IPS-11a (cell line): ENCODE results near the gene BANF1.

ENCODE experiments used
- H3K4me3 ChIP-seq: one replicate; pipeline ENCODE4 v1.5.1; 2013; ENCODE audit warnings: low read depth, low read length, control low read depth

Gene BANF1, protein sequence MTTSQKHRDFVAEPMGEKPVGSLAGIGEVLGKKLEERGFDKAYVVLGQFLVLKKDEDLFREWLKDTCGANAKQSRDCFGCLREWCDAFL

DNA sequence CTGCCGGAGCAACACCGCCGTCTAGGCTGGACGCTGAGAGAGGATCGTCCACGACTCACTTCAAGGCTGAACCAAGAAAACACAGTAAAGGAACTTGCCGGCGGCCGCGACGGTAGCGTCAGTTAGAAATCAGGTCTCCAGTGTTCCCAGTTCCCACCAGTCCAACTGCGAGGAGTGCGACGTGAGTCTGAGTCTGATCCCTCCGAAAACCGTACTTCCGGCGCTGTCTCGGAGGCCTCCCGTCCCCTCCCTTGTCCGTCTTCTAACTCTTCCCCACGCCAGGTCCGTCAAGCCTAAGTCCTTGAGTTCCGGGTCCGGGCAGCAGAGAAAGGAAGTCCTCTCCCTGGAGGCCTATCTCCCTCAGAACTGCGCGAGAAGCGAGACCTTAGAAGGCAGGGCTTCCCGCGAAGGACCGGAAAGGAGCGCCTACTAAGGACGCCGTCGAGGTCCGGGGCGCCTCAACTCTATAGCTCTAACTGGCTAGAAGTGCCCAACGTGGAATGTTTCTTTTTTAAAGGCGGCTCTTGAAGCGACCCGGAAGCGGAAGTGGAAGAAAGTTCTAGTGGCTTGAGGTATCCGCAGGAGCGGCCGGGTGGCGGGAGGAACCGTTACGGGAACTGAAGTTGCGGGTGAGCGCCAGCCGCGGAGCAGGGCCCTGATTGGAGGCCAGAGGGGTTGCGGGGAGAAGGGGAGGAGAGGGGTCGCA is at the start of gene BANF1, which contains the start of gene EIF1AD:
Gene BANF1 (plus strand): TSS at position 562 of the 706 bp plus-strand sequence. CDS start 748 bp downstream, outside the sequence.
Gene EIF1AD (minus strand): TSS at position 216 of the 706 bp plus-strand sequence. CDS start 1,768 bp downstream, outside the sequence.
- peak within 1 kb of the TSS; percentile 99 for H3K4me3 ChIP-seq

DNA sequence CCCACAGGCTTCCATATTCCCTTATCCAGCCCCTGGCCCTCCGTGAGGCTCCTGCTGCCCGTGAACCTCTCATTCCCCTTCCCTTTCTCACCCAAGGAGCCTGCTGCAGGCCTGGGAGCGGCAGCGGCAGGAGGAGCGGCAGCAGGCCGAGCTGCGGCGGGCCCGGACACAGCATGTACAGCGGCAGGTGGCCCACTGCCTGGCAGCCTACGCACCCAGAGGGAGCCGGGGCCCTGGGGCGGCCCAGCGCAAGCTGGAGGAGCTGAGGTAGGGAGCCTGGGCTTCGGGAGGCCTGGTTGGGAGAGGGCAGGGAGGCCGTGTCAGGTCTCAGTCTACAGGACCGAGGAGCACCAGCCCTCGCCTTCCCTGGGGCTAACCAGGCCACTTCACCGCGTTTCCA is 48.8 kb upstream of the BANF1 start:
- H3K4me3 ChIP-seq, result no peak overlapping the region

DNA sequence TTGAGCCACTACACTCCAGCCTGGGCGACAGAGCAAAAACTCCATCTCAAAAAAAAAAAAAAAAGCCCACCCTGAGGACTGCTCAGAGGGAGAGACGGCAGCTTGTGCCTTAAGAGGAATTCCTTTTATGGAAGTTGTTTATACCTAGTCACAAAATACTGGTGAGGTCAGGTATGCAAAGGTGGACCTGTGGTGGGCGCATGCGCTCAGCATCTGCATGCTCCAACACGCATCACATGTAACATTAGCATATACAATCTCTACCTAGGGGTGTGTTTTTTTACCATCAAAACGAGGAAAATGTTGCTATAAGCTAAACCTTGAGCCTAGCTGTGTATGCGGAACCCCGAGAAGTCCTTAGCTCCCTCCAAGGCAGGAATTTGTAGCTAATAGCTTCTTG is 47.5 kb upstream of the BANF1 start:
- H3K4me3 ChIP-seq, result no peak overlapping the region

DNA sequence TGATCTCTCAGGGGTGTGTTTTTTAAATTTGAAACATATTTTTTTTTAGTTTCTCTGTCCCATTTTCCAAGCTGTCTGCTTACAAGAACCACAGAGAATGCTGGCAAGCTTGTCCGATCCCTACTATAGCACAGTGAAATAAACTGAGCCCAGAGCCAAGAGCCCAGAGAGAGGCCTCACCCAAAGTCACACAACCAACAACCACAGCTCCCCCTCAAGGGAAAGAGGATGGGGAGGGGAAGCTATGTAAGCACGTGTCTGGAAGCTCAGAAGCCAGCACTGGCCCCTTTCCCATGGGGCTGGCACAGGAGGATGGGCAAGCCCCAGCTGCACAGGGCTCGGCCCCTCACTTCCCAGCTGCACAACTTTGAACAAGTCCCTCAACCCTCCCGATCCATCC is 44.0 kb upstream of the BANF1 start:
- no peak overlapping the region for H3K4me3 ChIP-seq

DNA sequence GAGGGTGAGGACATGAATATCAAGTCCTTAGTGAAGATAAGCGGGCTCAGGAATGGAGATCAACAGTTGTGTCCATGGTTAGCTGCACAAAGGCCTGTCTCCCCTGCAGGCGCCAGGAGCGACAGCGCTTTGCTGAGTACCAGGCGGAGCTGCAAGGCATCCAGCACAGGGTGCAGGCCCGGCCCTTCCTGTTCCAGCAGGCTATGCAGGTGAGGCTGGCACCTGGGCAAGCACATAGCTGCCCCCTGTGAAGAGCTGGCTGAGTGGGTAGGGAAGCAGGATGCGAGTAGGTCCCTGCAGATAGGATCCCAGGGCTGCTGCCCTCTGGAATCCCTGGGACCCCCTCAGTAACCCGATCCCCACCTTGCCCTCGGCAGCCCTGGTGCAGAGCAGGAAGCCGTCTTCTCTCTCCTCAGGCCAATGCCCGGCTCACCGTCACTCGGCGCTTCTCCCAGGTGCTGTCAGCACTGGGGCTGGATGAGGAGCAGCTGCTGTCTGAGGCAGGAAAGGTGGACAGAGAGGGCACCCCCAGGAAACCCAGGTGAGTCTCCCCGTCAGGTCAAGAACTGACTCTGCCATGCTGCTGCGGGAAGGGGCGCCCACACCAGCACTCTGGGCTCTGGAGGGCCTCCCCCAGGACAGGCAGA is 43.4 kb upstream of the BANF1 start:
- no peak overlapping the region for H3K4me3 ChIP-seq

DNA sequence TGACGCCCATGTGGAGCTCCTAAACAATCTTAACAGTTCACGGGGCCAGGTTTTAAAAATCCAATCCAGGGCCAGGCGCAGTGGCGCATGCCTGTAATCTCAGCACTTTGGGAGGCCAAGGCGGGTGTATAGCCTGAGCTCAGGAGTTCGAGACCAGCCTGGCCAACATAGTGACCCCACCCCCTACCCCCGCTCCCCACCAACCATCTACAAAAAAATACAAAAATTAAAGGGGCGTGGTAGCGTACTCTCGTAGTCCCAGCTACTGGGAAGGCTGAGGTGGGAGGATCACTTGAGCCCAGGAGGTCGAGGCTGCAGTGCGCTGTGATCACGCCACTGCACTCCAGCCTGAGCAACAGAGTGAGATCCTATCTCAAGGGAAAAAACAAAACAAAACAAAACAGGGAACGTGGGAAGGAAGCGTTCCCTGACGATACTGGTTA is 41.5 kb upstream of the BANF1 start:
- peak overlapping the region; percentile 87 for H3K4me3 ChIP-seq

DNA sequence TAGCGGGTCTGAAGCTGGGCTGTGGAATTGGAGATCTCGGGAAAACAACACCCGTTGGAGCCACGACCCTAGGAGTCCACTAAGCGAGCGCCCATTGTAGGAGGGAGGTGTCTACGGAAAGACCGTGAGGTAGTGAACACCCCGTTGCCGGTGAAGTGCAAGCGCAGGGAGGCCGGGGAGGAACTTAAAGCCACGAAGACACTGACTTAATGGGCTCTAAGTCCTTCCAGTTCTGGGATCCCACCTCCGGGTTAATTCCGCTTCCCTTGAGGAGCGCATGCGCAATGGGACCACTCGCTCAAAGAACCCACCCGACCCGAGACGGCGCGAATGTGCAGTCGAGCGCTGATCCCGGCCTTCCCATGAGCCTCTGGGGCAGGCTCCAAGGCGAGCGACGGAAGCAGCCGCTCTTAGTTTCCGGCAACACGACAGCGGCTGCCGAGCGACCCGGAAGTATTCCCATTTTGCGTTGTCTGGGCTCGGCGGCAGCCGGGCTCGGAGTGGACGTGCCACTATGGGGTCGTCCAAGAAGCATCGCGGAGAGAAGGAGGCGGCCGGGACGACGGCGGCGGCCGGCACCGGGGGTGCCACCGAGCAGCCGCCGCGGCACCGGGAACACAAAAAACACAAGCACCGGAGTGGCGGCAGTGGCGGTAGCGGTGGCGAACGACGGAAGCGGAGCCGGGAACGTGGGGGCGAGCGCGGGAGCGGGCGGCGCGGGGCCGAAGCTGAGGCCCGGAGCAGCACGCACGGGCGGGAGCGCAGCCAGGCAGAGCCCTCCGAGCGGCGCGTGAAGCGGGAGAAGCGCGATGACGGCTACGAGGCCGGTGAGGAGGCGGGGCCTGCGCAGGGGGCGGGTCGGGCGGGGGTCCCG is 40.8 kb upstream of the BANF1 start, which contains the start of gene SART1:
Gene SART1 (plus strand): TSS at position 468 of the 874 bp plus-strand sequence. CDS start 47 bp downstream, at position 515.
- peak within 1 kb of the TSS; percentile 87 for H3K4me3 ChIP-seq

DNA sequence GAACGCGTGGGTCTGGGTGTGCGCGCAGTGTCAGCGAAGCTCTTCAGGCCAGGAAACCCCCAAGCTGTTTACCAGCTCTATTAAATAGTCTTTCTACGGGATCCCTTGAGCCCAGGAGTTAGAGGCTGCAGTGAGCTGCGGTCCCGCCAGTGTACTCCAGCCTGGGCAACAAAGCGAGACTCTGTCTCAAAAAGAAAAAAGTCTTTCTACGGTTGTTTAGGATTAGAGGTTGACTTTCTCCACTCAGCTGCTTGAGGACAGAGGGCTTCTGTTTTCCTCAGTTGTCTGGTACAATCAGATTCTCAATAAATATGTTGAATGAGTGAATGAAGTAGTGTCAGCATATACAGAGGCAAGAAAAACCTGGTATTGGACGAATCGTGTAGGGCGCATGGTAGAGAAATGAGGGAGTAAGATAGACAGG is 40.1 kb upstream of the BANF1 start:
- peak overlapping the region; percentile 87 for H3K4me3 ChIP-seq

DNA sequence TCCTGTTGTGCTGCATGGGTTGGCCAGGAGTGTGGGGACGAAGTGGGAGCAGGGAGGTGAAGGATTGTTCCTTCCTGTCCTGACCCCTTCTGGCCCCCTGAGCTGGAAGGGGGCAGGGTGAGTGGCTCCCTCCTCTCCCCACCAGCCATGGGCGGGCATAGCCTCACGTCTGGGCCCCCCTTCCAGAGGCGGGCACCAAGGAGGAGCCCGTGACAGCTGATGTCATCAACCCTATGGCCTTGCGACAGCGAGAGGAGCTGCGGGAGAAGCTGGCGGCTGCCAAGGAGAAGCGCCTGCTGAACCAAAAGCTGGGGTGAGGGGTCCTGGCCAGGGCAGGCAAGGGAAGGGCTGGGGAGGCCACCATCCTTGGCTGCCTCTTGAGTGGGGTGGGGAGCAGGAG is 37.4 kb upstream of the BANF1 start:
- no peak overlapping the region for H3K4me3 ChIP-seq

DNA sequence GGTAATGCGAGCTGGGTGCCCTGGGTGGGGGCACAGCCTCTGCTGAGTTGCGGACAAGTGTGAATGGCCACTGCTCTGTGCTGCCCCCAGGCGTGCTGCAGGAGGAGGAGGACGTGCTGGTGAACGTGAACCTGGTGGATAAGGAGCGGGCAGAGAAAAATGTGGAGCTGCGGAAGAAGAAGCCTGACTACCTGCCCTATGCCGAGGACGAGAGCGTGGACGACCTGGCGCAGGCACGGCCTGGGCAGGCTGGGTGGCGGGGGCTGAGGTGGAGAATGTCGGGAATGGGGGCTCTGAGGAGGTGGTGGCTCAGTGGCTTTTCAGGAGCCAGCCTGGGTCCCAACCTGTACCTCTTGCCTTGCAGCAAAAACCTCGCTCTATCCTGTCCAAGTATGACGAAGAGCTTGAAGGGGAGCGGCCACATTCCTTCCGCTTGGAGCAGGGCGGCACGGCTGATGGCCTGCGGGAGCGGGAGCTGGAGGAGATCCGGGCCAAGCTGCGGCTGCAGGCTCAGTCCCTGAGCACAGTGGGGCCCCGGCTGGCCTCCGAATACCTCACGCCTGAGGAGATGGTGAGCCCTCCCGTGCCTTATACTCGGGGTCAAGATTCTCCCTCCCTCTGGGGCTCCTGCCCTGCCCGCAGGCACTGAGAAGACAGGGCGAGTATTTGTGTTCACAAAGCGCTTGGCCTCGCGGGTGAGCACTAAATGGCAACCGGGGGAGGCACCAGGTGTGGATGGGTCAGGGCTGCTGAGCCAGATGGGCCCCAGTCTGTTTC is 36.1 kb upstream of the BANF1 start:
- H3K4me3 ChIP-seq, result no peak overlapping the region

DNA sequence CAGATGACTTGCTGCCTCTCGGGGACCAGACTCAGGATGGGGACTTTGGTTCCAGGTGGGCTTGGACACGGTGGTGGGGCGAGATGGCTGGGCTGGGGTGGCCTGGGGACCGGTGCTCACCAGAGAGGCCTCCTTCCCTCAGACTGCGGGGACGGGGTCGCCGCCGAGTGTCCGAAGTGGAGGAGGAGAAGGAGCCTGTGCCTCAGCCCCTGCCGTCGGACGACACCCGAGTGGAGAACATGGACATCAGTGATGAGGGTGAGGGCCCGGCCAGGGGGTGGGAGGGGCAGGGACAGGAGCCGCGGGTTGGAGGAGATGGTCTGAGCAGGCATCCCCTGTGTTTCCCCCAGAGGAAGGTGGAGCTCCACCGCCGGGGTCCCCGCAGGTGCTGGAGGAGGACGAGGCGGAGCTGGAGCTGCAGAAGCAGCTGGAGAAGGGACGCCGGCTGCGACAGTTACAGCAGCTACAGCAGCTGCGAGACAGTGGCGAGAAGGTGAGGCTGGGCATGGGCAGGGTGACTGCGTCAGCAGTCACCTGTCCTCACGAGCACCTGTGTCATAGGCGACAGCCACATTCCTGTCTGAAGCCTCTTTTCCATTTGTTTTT is 34.9 kb upstream of the BANF1 start:
- H3K4me3 ChIP-seq, result no peak overlapping the region

DNA sequence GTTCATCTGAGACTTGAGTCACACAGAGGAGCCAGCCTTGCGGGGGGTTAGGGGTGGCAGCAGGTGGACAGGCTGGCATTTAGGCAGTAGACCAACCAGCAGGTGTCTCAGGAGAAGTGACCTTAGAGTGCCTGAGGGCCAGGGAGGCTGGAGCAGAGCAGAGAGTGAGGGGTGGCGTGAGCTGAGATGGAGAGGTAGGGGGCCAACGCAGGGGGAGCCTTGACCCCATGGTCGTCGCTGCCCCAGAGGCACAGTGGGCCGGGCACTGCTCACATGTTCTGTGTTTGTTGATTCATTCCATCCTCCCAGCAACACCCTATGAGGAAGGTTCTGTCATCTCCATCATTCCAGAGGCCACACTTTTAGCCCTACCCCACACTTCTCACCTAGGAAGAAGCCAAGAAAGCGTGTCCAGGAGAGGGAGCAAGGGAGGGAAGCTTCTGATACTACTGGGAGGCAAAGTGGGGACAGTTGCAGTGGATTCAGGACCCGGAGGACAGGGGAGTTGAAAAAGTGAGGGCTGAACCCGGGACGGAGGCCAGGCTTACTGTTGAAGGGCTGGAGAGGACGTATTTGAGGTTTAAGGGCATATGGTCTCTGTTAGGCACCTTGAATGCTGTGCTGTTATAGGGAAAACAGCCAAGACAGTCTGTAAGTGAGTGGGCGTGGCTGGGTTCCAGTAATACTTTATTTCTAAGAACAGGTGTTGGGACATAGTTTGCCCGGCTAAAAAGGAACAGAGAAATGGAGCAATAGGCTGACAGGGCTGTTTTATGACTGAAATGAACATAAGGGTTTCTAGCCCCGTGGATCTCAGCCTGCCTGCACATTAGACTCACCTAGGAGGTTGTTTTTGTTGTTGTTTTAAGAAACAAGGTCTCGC is 33.5 kb upstream of the BANF1 start:
- no peak overlapping the region for H3K4me3 ChIP-seq

DNA sequence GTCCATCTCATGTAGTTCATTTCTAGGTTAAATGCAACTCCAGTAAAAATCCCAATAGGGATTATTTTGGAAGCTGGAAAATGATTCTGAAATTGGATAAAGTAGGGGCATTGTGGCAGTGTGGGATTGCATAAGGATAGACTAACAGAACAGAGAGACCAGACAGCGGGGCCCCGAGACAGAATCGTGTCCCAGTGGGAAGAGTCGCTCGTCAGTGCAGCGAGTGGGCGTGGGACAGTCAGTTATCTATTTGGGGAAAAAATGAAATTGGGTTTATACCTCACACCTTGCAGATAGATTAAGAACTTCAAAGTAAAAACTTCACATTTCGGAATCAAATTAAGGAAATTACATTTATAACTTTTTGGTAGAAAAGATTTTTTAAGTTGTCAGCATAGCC is 30.2 kb upstream of the BANF1 start:
- H3K4me3 ChIP-seq, result no peak overlapping the region

DNA sequence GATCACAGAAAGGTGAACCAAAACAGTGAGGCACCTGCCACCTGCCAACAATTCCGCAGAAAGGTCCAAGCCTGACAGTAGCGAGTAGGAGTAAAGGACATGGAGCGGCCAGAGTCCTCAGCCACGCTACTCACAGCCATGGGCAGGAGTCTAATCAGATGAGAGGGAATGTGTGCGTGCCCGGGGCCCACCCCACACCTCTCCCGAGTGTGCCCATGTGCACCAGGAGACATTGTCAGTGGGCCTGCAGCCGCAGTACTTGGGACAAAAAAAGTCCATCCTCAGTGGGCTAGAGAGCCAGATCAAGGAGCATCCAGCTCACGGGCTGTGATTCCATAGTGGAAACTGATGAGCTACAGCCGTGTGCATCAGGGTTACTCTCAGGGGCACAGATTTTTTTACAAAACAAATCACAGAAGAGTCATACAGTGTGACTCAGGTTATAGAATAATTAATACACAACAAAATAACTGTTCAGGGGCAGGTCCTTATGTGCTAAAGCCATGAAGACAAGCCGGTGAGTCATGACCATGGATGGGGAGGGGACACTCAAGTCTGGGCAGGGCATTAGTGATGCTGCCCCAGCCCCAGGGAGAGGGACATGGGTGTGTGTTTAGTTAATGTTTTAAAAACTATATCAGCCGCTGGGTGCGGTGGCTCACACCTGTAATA is 28.7 kb upstream of the BANF1 start:
- no peak overlapping the region for H3K4me3 ChIP-seq

DNA sequence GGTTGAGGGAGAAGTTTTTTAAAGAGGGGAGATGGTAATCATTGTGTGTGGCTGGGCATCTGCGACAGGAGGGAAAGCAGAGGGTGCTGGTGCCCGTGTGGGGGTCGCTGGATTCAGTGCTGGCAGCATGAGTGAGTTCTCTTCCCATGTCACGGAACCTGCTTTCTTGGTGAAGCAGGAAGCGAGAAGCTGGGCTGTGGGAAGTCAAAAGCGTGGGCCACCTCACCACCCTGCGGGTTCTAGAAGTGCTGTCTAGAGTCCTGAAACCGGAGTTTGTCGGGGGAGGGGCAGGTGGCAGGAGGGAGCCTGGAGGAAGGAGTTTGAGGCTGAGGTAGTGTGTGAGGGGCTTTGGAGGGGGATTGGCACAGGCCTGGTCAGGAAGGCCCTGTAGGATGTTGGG is 26.5 kb upstream of the BANF1 start:
- no peak overlapping the region for H3K4me3 ChIP-seq

DNA sequence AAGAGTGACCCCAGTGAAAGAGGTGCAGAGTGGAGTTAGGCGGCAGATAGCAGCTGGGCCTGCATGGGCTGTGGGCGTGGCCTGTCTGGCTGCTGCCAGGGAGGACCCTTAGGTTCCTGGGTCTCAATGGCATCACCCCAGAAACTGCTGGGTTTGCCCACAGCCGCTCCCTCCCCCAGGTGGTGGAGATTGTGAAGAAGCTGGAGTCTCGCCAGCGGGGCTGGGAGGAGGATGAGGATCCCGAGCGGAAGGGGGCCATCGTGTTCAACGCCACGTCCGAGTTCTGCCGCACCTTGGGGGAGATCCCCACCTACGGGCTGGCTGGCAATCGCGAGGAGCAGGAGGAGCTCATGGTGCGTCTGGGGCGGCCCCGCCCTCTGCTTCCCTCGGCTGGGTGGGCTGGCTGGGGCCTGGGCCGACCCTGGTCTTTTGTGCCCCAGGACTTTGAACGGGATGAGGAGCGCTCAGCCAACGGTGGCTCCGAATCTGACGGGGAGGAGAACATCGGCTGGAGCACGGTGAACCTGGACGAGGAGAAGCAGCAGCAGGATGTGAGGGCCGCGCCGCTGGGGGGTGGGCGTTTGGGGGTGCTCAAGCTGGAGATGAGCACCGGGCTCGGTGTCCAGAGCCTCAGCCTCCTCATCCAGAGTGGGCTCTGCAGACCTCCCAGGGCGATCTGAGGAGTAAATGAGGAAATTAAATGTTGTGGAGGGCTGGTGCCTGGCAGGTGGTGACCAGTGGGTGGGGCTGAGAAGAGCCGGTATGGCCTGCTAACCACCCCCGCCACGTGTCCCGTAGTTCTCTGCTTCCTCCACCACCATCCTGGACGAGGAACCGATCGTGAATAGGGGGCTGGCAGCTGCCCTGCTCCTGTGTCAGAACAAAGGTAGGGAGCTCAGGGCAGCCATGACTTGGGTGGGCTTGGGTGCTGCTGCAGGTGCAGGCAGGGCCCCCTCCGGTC is 25.8 kb upstream of the BANF1 start:
- H3K4me3 ChIP-seq, result no peak overlapping the region
